ENCODE measurements around the gene METTL3.

The METTL3 gene

DNA sequence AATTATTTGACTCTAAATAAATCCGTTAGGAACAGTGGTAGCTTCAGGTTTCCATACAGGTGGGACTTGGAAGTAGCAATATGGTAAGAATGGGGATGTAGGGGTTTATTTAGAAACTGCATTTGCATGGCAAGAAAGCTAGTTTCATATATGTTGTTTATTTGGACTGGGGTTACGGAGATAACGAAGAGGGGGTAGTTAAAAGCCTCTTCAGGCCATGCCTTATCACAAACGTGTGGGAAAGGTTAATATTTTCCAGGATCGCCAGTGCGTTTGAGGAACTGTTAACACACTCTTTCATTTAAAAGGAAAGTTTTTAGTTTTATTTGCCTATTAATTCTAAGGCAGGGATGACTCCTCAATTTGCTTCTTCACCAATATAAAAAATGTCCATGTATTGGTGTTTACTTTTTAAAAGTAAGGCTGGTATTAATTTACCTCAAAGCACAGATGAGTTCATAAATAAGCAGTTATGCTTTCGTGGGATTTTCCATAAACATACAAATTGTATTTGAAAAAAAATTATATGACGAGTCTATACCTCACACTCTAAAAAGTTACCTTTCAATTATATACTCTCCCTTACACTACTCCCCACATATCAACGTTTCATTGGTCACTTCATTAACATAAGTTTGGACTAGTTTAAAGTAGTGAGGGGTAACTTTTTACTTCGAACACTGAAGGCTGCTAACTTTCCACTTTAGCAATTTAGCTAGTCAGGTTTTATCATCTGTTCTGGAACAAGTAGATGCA is 35.2 kb downstream of the METTL3 start:
- no peak for DNase-seq

DNA sequence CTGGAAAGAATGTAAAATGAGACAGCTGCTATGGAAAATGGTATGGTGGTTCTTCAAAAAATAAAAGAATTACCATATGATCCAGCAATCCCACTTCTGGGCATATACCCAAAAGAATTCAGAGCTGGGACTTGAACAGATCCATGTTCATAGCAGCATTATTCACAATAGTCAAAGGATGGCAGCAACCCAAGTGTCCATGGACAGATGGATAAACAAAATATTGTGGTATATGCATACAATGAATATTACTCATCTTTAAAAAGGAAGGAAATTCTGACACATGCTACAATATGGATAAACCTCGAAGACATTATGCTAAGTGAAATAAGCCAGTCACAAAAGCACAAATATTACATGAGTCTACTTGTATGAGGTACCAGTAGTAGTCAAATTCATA is 43.5 kb downstream of the METTL3 start:
- no peak for DNase-seq

DNA sequence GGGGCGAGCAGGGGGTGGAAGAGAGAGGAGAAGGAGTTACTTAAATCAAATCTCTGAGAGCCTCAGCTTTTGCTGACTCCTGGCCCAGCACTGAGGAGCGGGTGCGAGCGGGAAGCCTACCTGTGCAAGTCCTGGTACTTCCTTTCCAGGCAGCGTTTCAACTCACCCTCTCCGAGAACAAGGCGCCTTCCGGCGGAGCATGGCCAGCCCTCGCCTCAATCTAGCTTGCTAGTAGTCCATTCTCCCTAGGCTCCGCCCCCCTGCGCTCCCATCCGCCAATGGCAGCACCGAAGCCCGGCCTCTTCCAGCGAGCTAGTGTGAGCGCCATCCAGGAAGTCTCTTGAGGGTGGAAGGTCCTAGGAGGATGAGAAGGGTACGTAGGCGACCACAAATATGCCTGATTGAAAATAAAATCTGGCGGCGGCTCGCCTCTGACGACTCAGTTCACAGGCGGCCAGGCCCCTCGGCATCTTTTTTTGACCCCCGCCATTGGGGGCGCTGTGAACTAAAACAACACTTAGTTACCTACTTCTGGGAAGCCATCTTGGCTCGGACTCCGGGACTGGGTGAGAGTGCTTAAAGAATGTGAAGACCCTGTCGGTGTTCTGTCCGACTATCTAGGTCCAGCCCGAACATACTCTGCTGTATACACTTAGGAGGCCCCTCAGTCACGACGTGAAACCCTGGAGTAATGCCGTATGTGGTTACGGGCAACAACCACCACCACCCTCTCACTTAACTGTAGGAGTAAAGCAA is 55.0 kb downstream of the METTL3 start, which contains the start of gene CHD8:
CHD8 (minus strand) TSS at position 212 of the 756 bp plus-strand sequence. CDS start 24,480 bp downstream, outside the sequence.
- DNase-seq = peak; percentile 100

DNA sequence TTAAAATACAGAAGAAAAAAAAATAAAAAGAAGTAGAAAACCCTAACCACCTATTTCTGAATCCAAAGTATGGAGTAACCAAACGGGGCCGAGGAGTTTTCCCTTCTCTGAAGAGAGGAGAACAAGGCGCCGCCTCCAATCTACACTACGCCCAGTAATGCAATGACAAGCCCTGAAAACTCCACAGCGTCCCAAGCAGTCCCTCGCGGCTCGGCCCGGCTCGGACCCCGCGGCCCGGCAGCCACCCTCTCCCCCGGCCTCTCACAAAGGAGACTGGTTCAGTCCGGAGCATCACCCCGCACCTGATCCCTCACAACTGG is 55.6 kb downstream of the METTL3 start:
- DNase-seq = no peak

GRCh38 chr14:21454843-21455544 is 56.1 kb downstream of the METTL3 start:
- DNase-seq = peak; percentile 58

- DNase-seq = no peak
Observed at GRCh38 chr14:21449899-21450216, 61.3 kb downstream of the METTL3 start.

Measured in CD4-positive, alpha-beta T cell treated with Interleukin-17A for 1 hour (primary cell).